CD14-positive monocyte (primary cell): Measurements from ENCODE around the gene FRMPD3. TPM values are rescaled to one million over a fixed set of nuclear protein-coding genes. Genes with fewer than 3 reads are reported as not detected.

Experiments
- DNase-seq, 3 donors: peaks; one replicate each; pipeline ENCODE4 v3.0.0-alpha.2; 2011 to 2022
- H2AFZ ChIP-seq: 2 replicates; pipeline ENCODE4 v1.6.0; 2012; ENCODE audit warnings: mild to moderate bottlenecking, low read depth, low read length, inconsistent platforms; ENCODE audit not compliant: insufficient read depth, poor library complexity, severe bottlenecking
- H3K27ac ChIP-seq, 2 donors: 1 replicate in 1 of 2; 2 replicates in 1 of 2; pipeline ENCODE4 v1.5.1; 2012 to 2013; ENCODE audit warnings: low read length in 2 of 2, control low read depth in 1 of 2, inconsistent platforms in 1 of 2, low read depth in 1 of 2, mild to moderate bottlenecking in 1 of 2
- H3K27me3 ChIP-seq, 2 donors: one replicate each; pipeline versions ENCODE4 v1.6.0 to v1.6.1; 2011 to 2013; ENCODE audit warnings: low read length in 2 of 2; ENCODE audit not compliant: control insufficient read depth in 2 of 2, insufficient read depth in 2 of 2
- H3K36me3 ChIP-seq, 2 donors: replicated peaks in 1 of 2; 1 replicate in 1 of 2; 2 replicates in 1 of 2; pipeline versions ENCODE4 v1.5.1 to v1.6.1; 2012 to 2013; ENCODE audit warnings: low read length in 2 of 2, control low read depth in 1 of 2, inconsistent platforms in 1 of 2, mild to moderate bottlenecking in 1 of 2; ENCODE audit not compliant: insufficient read depth in 2 of 2, control insufficient read depth in 1 of 2
- H3K4me1 ChIP-seq, 2 donors: 1 replicate in 1 of 2; 2 replicates in 1 of 2; pipeline versions ENCODE4 v1.5.1 to v1.6.1; 2012 to 2013; ENCODE audit warnings: low read length in 2 of 2, control low read depth in 1 of 2, inconsistent platforms in 1 of 2, mild to moderate bottlenecking in 1 of 2, moderate library complexity in 1 of 2; ENCODE audit not compliant: insufficient read depth in 2 of 2, control insufficient read depth in 1 of 2
- H3K4me2 ChIP-seq: replicated peaks from 2 replicates; pipeline ENCODE3; 2012; ENCODE audit warnings: low read length, moderate library complexity, mild to moderate bottlenecking; ENCODE audit not compliant: poor library complexity, severe bottlenecking; ENCODE audit errors: extremely low read depth
- H3K4me3 ChIP-seq, 3 experiments: fragments of 200-600 bp in 1 of 3; sonication (generic) in 1 of 3; replicated peaks in 1 of 3; 1 replicate in 2 of 3; 2 replicates in 1 of 3; pipeline ENCODE4 v1.5.1; 2011 to 2013; ENCODE audit warnings: low read length in 3 of 3, mild to moderate bottlenecking in 3 of 3, control low read depth in 2 of 3, low read depth in 2 of 3, inconsistent platforms in 1 of 3, moderate library complexity in 1 of 3
- H3K79me2 ChIP-seq: 2 replicates; pipeline ENCODE4 v1.6.0; 2012; ENCODE audit warnings: mild to moderate bottlenecking, control low read depth, inconsistent platforms, low read length, moderate library complexity; ENCODE audit not compliant: insufficient read depth
- H3K9ac ChIP-seq: 2 replicates; pipeline ENCODE4 v1.6.0; 2017; ENCODE audit warnings: low read length, mild to moderate bottlenecking; ENCODE audit not compliant: insufficient read depth, poor library complexity, severe bottlenecking
- H3K9me3 ChIP-seq, 2 donors: replicated peaks in 1 of 2; 1 replicate in 1 of 2; 2 replicates in 1 of 2; pipeline versions ENCODE4 v1.5.1 to v1.6.1; 2012 to 2013; ENCODE audit warnings: low read length in 2 of 2, control low read depth in 1 of 2; ENCODE audit not compliant: control insufficient read depth in 1 of 2, insufficient read depth in 1 of 2
- H4K20me1 ChIP-seq: 2 replicates; pipeline ENCODE4 v1.6.0; 2012; ENCODE audit warnings: mild to moderate bottlenecking, low read length, control low read depth, moderate library complexity; ENCODE audit not compliant: insufficient read depth
- H3K27ac Mint-ChIP-seq, 7 donors: one replicate each; pipeline ENCODE4 v1.8.0; 2020; ENCODE audit warnings: mild to moderate bottlenecking in 7 of 7, mixed read lengths in 7 of 7, moderate library complexity in 6 of 7, inconsistent platforms in 2 of 7
- H3K27me3 Mint-ChIP-seq, 3 donors: one replicate each; pipeline ENCODE4 v1.8.0; 2021 to 2022; ENCODE audit warnings: low read depth in 3 of 3, mild to moderate bottlenecking in 3 of 3, mixed read lengths in 3 of 3, moderate library complexity in 3 of 3, inconsistent platforms in 1 of 3
- H3K36me3 Mint-ChIP-seq, 2 donors: one replicate each; pipeline ENCODE4 v1.8.0; 2020; ENCODE audit warnings: mixed read lengths in 2 of 2, inconsistent platforms in 1 of 2, mild to moderate bottlenecking in 1 of 2
- H3K4me1 Mint-ChIP-seq: one replicate; pipeline ENCODE4 v1.8.0; 2020; ENCODE audit warnings: mild to moderate bottlenecking, mixed read lengths
- H3K4me3 Mint-ChIP-seq, 2 donors: one replicate each; pipeline ENCODE4 v1.8.0; 2020; ENCODE audit warnings: mild to moderate bottlenecking in 2 of 2, mixed read lengths in 2 of 2, moderate library complexity in 1 of 2
- H3K9me3 Mint-ChIP-seq, 7 donors: one replicate each; pipeline ENCODE4 v1.8.0; 2020 to 2022; ENCODE audit warnings: mixed read lengths in 7 of 7, mild to moderate bottlenecking in 6 of 7, moderate library complexity in 6 of 7, inconsistent platforms in 2 of 7
- WGBS: methylation state at CpG from one replicate; pipeline ENCODE4 v1.1.5; 2013; ENCODE audit warnings: missing lambda C conversion rate; ENCODE audit not compliant: insufficient coverage; 5-methylcytosine and 5-hydroxymethylcytosine counted together
- intact Hi-C, 2 donors: fragments of 100-400 bp; cut with micrococcal nuclease; formaldehyde crosslinking; loops; one replicate each; pipeline versions ENCODE4 v1.15.0 to v1.15.1; 2023
- polyA plus RNA-seq, 3 donors: library from polyadenylated mRNA; depleted of rRNA in 1 of 3; unstranded in 2 of 3; stranded (reverse) in 1 of 3; fragments of 300-500 nt in 2 of 3; fragments of >200 nt in 1 of 3; fragmentation: Illumina TruSeq in 2 of 3; gene quantifications; 1 replicate in 2 of 3; 2 replicates in 1 of 3; pipeline ENCODE4 v1.2.3, GENCODE V29; 2012 to 2021
- TF ChIP-seq, protein P1 (sequence below): fragments of 200-600 bp; IDR thresholded peaks from one replicate; pipeline ENCODE4 v1.8.0; 2022; ENCODE audit warnings: antibody characterized with exemption, mild to moderate bottlenecking

FRMPD3 gene
- polyA plus RNA-seq, 3 donors, result not detected

DNA sequence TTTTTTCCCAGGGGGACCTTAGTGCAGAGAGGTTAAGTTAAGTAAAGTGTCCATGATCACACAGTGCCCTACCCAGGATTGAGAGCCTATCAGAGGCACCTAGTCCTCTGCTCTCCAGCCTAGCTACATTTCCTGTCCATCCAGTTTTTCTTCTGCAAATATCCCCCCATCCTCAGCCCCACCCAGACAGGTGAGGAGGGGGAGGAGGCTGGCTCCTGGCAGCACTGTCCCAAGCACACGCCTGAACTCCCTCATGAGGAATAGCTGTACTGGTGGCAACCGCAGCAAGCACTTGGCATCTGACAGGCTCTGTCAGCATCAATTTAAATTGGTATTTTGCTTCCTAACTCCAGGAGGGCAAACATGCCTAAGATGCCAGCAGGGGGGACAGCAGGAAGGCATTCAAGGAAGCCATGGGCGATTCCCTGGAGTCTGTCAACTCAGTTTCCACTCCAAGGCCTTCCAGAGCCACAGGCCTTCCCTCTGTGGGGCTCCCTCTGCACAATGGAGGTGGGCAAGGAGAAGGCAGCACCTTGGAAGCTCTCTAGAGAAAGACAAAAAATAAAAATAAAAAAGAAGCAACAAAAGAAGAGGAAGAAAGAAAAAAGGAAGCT, 6.4 kb upstream of the FRMPD3 start:
- peaks cover 3 to 14% of the 10 kb centered on the region in 2 donors for H3K27me3 ChIP-seq
- Mint-ChIP-seq H3K27ac (peak overlapping the region in 1 of 7 donors; percentile 43), H3K27me3 (peaks cover 8 to 33% (median 22%) of the 10 kb centered on the region in 3 donors), H3K9me3 (no peaks in the 10 kb centered on the region), H3K4me1 (peaks cover 2% of the 10 kb centered on the region), H3K4me3 (no peak overlapping the region), H3K36me3 (no peaks in the 10 kb centered on the region)
- H3K36me3 ChIP-seq, result no peaks in the 10 kb centered on the region
- H3K4me3 ChIP-seq, result no peak overlapping the region
- TF ChIP-seq, protein P1, sequence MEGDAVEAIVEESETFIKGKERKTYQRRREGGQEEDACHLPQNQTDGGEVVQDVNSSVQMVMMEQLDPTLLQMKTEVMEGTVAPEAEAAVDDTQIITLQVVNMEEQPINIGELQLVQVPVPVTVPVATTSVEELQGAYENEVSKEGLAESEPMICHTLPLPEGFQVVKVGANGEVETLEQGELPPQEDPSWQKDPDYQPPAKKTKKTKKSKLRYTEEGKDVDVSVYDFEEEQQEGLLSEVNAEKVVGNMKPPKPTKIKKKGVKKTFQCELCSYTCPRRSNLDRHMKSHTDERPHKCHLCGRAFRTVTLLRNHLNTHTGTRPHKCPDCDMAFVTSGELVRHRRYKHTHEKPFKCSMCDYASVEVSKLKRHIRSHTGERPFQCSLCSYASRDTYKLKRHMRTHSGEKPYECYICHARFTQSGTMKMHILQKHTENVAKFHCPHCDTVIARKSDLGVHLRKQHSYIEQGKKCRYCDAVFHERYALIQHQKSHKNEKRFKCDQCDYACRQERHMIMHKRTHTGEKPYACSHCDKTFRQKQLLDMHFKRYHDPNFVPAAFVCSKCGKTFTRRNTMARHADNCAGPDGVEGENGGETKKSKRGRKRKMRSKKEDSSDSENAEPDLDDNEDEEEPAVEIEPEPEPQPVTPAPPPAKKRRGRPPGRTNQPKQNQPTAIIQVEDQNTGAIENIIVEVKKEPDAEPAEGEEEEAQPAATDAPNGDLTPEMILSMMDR, result no peak
- no peak overlapping the region for H3K9ac ChIP-seq
- H4K20me1 ChIP-seq, result no peaks in the 10 kb centered on the region
- intact Hi-C loops, result no loop called here
- no peaks in the 10 kb centered on the region for H3K9me3 ChIP-seq
- DNase-seq, result no peak
- WGBS, result no CpG with 5 or more reads among the region's 3 CpGs
- no peak overlapping the region for H3K4me2 ChIP-seq
- H3K27ac ChIP-seq, result no peak overlapping the region
- no peaks in the 10 kb centered on the region for H3K79me2 ChIP-seq
- H3K4me1 ChIP-seq, result no peaks in the 10 kb centered on the region
- H2AFZ ChIP-seq, result no peak overlapping the region

DNA sequence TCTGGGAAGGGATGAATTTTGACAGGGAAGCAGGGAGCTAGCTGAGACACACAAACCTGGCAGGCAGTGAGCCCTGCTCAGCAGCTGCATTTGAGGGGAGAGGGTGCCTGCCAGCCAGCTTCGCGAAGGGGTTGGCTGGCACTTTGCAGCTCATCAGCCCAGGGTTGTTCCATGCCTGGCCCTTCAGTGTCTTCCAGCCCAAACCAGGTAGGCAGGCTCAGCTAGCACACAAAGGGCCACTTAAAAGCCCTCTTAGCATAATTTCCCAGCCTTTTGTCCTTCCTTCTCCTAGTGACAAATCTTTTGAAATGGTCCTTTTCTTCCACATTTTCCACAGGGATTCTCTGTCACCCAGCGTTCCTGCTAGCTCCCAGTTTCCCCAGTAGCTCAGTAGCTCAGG, 4.3 kb upstream of the FRMPD3 start:
- TF ChIP-seq, protein P1, result no peak
- WGBS, result 61% methylated on average over 2 of the region's 3 CpGs
- peaks cover 3% of the 10 kb centered on the region for H3K4me1 Mint-ChIP-seq
- H3K9me3 ChIP-seq, result peaks cover 0 to 9% of the 10 kb centered on the region in 2 donors
- peaks cover 3 to 30% of the 10 kb centered on the region in 2 donors for H3K27me3 ChIP-seq
- no peaks in the 10 kb centered on the region for H3K4me1 ChIP-seq
- no peak overlapping the region for H3K4me2 ChIP-seq
- H3K27me3 Mint-ChIP-seq, result peaks cover 19 to 45% (median 40%) of the 10 kb centered on the region in 3 donors
- H3K9me3 Mint-ChIP-seq, result peaks cover 0 to 8% (median 0%) of the 10 kb centered on the region in 7 donors
- no peaks in the 10 kb centered on the region for H3K36me3 Mint-ChIP-seq
- H3K36me3 ChIP-seq, result no peaks in the 10 kb centered on the region
- no peak overlapping the region for H3K4me3 Mint-ChIP-seq
- intact Hi-C loops, result no loop called here
- no peak for DNase-seq
- H3K79me2 ChIP-seq, result no peaks in the 10 kb centered on the region
- no peaks in the 10 kb centered on the region for H4K20me1 ChIP-seq
- H2AFZ ChIP-seq, result no peak overlapping the region
- H3K4me3 ChIP-seq, result no peak overlapping the region
- no peak overlapping the region for H3K9ac ChIP-seq
- no peak overlapping the region for H3K27ac ChIP-seq
- no peak overlapping the region for H3K27ac Mint-ChIP-seq
